Panc1 (cell line): Measurements from ENCODE around the gene REXO4.
A peak's percentile ranks its signal among the peaks of the same experiment; 100 is the strongest.

Experiments
- POLR2AphosphoS5 ChIP-seq: IDR thresholded peaks from 2 replicates; pipeline ENCODE4 v1.6.1; 2012; ENCODE audit warnings: mild to moderate bottlenecking, low read depth, low read length, moderate library complexity
- SIN3A ChIP-seq: IDR thresholded peaks from 2 replicates; pipeline ENCODE4 v1.6.1; 2012; ENCODE audit warnings: low read depth, mild to moderate bottlenecking, low read length, moderate library complexity, borderline replicate concordance; ENCODE audit not compliant: insufficient read depth
- TCF7L2 ChIP-seq: IDR thresholded peaks from 2 replicates; pipeline ENCODE4 v1.6.1; 2011; ENCODE audit warnings: mild to moderate bottlenecking, low read depth, low read length, inconsistent platforms
- TF ChIP-seq, protein P1 (sequence below): fragments of 450-650 bp; IDR thresholded peaks from 2 replicates; pipeline ENCODE4 v1.5.1; 2017; ENCODE audit warnings: mild to moderate bottlenecking
- TF ChIP-seq, protein P2 (sequence below), 2 experiments: IDR thresholded peaks; 2 replicates each; pipeline ENCODE4 v1.6.1; 2011 to 2012; ENCODE audit warnings: low read depth in 2 of 2, control low read depth in 1 of 2, low read length in 1 of 2, mild to moderate bottlenecking in 1 of 2, moderate library complexity in 1 of 2; ENCODE audit not compliant: insufficient read depth in 1 of 2

DNA sequence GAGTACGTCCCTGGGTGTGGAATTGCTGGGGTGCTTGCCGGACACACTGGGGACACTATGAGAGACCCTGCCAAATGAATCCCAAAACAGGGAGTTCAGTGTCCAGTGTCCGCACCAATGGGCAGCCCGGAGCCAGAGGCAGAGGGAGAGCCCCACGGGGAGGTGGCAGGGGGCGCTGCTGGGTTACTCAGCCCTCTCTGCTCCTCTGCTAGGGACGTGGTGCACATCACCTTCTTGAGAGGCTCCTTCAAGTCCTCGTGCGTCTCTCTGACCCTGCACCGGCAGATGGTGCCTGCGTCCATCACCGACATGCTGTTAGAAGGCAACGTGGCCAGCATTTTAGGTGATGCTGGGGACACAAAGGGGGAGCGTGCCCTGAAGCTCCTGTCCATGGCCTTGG, 20.9 kb downstream of the REXO4 start:
- TF ChIP-seq SIN3A (no peak), POLR2AphosphoS5 (no peak), TCF7L2 (no peak)
- TF ChIP-seq, protein P1, sequence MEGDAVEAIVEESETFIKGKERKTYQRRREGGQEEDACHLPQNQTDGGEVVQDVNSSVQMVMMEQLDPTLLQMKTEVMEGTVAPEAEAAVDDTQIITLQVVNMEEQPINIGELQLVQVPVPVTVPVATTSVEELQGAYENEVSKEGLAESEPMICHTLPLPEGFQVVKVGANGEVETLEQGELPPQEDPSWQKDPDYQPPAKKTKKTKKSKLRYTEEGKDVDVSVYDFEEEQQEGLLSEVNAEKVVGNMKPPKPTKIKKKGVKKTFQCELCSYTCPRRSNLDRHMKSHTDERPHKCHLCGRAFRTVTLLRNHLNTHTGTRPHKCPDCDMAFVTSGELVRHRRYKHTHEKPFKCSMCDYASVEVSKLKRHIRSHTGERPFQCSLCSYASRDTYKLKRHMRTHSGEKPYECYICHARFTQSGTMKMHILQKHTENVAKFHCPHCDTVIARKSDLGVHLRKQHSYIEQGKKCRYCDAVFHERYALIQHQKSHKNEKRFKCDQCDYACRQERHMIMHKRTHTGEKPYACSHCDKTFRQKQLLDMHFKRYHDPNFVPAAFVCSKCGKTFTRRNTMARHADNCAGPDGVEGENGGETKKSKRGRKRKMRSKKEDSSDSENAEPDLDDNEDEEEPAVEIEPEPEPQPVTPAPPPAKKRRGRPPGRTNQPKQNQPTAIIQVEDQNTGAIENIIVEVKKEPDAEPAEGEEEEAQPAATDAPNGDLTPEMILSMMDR, result peak; percentile 16; the same call in 1 of the 2 replicates
- TF ChIP-seq, protein P2, sequence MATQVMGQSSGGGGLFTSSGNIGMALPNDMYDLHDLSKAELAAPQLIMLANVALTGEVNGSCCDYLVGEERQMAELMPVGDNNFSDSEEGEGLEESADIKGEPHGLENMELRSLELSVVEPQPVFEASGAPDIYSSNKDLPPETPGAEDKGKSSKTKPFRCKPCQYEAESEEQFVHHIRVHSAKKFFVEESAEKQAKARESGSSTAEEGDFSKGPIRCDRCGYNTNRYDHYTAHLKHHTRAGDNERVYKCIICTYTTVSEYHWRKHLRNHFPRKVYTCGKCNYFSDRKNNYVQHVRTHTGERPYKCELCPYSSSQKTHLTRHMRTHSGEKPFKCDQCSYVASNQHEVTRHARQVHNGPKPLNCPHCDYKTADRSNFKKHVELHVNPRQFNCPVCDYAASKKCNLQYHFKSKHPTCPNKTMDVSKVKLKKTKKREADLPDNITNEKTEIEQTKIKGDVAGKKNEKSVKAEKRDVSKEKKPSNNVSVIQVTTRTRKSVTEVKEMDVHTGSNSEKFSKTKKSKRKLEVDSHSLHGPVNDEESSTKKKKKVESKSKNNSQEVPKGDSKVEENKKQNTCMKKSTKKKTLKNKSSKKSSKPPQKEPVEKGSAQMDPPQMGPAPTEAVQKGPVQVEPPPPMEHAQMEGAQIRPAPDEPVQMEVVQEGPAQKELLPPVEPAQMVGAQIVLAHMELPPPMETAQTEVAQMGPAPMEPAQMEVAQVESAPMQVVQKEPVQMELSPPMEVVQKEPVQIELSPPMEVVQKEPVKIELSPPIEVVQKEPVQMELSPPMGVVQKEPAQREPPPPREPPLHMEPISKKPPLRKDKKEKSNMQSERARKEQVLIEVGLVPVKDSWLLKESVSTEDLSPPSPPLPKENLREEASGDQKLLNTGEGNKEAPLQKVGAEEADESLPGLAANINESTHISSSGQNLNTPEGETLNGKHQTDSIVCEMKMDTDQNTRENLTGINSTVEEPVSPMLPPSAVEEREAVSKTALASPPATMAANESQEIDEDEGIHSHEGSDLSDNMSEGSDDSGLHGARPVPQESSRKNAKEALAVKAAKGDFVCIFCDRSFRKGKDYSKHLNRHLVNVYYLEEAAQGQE (IDR thresholded peaks at IDR 0.05; ENCODE audit: insufficient read depth in 1 of 2, low read depth in 2 of 2, low read length in 1 of 2), result no peak
